Measurements from ENCODE around the gene IKZF1.

IKZF1 gene

DNA sequence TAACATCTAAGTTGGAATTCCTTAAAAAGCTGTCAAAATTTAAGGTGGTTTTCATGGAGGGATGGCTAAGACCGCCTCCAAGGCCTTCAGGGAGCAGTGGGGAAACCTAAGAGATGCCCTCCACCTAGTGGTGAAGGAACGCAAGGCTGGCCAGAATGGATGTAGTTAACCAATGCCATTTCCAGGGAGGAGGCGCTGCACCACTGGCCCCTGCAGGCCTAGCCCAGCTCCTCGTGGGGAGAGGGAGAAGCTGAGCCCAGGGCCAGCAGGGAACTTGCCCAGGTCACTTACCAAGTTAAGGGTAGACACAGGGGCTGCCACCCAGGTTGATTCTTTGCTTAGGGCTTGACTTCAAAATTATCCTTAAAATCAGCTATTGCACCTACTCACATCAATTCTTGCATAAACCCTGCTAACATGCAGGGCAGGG is 113.6 kb downstream of the IKZF1 start:
- DNase-seq: peak; percentile 45

DNA sequence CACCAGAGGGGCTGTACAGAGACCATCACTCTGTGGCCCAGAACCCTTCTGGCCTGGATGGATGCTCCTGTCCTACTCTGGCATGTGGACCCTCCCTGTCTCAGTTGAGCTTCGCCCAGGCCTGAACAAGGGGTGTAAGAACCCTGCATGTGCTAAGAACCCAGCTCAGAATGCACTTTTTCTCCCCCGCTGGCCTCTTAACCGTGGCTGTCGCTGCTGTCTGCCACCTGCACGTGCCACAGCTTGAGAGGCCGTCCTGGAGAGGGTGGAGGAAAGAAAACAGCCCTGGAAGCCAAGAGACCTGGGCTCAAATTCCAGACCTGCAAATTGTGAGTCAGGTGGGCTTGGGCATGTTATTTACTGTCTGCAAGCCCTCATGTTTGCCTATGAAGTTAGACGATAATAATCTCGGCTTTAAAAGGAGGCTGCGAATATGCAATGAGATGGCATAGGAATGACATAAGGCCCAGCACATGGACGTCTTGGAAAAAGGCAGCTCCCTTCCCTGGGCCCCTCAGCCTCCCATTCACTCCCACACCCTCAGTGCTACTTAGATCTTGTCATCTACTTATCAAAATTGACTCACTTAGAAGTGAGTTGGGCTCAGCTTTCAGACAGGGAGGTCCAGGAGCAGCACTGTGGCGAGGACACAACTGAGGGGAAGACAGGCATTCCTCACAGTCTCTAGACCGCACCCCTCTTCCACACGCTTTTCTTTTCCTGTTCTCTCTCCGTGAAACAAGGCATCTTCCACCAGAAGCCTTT is 114.2 kb downstream of the IKZF1 start:
- DNase-seq: no peak

DNA sequence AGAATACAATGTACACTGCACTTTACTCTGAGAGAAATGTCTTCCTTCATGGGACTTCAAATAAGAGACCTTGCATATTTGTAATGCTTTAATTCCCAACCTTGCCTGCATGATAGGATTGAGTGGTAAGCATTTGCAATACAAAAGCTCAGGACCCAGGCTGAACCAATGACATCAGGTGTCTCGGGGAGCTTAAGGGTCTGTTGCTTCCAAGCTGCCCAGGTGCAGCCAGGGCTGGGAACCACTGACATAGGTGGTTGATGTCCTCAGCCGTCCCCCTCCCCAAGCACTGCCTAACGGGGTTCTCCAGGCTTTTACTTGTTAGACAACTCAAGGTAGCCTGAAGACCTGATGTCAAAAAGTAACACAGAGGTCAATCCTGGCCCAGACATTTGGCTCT is 116.5 kb downstream of the IKZF1 start:
- DNase-seq: no peak

DNA sequence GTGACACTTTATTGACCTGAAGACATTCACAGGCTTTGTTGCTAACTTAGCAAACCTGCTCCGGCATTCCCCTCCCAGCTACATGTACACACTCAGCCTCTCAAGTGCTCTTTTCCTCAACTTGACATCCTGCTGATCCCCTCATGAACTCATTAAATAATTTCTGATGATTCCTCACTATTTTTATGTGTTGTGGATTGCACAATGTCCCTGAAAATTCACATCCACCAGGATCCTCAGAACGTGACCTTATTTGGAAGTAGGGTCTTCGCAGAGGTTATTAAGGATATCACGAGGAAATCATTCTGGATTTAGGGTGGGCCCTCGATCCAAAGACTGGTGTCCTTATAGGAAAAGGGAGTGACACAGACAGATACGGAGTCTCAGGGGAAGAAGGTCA is 118.3 kb downstream of the IKZF1 start:
- DNase-seq: no peak

DNA sequence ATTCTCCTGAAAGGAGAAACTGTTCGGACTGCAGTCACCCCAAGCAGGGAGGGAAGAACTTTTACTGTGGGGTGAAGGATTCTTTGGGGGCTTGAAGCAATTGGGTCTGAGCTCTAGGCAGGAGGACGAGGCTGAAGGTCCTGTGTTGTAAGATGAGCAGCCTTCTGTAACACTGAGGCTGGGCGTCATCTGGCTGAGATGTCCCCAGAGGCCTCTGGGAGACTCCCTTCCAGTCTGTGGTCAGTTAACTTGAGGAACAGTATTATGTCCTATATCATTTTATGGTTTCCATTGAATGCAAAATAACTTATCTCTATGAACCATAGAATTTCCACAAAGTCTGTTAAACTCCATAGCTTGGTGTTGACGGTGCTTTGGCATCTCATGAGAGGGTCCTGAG is 119.3 kb downstream of the IKZF1 start:
- DNase-seq: no peak

DNA sequence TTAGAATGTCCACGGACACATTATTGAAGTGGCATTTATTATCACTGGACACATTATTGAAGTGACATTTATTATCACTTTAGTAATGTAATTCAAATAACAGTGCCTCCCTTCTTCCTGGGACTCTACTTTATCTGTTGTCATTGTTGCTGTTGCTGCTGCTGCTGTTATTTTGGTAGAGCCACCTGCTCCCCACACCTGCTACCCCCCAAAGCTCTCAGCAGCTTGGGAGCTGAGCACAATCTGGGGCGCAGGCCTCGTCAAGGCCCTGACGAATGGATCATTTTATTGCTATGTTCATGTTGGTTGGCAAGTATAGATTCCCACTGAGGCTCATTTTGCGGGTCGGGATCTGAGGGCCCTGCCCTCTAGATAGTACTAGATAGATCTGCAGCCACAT is 120.8 kb downstream of the IKZF1 start:
- DNase-seq: no peak

DNA sequence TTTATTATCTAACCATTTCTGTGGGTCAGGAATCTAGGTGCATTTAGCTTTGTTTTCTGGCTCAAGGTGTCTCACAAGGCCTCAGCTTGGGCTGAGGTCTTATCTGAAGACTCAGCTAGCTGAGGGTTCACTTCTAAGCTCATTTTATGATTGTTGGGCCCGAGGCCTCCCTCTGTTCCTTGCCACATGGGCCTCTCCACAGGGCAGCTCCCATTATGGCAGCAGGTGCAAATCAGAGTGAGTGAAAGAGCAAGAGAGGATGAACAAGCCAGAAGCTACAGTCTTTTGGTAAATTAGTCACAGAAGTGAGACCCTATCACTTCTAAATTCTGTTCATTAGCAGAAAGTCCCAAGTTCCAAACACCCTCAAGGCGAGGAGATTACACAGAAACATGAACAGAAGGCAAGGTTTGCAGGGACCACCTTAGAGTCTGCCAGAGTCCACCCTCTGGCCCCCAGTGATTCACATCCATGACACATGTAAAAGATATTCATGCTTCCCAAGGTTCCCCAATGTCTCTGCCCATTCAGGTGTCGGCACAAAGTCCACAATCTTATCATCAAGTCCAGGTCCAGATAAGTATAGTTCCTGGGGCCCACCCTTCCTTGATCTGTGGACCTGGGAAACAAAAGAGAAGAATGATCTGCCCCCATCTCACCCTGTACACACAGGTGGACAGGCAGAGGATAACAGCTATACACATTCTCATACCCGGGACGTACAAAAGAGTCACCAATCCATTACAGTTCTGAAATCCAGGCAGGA is 121.9 kb downstream of the IKZF1 start:
- DNase-seq: no peak

DNA sequence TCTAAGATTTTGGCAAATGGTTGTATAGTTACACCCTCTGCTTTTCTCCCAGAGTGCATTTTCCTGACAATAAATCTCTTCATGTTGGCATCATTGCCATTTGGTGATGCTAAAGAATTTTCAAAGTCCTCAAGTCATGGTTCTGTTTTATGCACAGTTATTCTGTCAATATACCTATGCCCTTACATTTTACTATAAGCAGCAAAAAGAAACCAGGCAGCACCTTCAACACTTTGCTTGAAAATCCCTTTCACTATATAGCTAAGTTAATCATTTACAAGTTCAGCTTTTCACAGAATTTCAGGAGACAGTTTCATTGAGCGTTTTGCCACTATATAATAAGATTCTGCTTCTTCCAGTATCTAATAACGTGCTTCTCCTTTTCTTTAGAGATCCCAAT is 123.0 kb downstream of the IKZF1 start:
- DNase-seq: no peak

DNA sequence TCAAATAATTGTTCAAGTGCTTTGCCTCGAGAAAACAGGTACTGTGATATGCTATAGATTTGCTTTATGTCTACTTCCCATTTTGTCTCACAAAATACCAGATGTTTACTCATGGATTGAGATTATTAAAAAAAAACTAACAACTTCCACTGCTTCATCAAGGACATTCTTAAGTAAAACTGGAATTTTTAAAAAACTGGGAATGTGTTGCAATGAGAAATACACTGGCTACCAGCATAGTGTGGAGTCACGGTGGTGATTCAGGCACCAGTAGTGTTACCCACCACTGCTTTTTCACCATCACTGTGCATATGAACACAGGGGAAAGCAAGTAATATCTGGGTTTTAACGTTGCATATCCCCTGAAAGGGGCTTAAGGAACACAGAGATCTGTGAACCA is 124.4 kb downstream of the IKZF1 start:
- DNase-seq: no peak

DNA sequence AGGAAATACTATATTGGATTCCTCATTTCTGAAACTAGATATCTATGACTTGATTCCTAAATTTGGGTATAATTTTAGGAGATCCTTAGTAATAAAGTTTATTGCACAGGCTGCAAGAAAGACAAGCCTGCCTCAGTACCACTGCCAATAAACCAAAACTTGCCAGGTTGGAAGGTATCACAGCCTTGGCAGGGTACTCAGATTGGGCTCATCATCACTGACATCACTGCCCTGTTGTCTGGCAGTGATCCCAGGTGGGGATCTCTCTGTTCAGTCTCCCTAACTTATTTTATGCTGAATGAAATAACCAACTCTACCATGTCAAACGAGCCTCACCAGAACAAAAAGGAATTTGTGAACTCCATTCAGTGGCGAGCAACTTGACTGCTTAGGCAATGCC is 126.8 kb downstream of the IKZF1 start:
- DNase-seq: no peak

DNA sequence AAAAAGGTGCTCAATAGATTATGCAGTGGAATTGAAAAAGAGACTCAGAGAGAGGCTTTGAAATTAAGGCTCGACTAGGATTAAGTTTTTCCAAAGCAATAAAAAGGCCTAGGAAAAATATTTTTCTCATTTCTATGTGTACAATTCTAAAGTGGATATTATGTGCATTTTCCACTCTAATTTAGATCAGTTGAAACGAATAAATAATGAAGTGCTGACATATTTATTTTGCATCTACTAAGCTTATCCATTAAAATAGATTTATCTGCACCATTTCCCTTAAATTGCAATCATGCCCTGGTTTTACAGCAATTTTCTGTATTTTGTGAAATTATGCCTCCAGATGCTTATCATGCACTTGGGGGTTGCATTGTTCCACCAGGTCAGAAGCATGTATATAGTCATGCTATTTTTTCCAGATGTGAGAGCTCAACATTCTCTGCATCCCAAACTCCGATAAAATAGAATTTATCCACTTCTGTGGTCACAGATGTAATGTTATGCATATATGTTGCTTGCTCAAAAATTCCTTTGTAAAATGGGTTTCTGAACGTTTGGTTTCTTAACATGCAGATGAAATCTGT is 127.3 kb downstream of the IKZF1 start:
- no peak for DNase-seq

DNA sequence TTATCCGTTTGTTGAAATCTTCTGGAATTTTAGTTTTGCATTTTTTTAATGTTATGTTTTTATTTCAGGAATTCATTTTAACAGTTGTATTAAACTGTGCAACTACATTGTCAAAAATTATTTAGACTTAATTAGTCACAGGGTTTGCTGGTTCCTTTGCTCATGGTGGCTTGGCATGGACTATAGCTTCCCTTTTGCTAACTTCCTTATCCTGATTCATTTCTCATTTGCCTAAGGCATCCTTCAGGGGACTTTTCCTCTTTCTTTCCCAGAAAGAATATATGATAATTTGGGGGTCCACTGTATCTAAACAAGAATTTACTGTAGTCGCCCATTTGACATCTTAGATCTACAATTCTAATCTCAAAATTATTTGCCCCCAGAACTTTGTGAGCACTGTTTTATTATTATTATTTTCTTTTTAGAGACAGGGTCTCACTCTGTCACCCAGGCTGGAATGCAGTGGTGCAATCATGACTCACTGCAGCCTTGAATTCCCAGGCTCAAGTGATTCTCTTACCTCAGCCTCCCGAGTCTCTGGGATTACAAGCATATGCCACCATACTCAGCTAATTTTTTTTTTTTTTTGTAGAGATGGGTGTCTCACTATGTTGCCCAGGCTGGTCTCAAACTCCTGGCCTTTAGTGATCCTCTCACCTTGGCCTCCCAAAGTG is 131.8 kb downstream of the IKZF1 start:
- no peak for DNase-seq

DNA sequence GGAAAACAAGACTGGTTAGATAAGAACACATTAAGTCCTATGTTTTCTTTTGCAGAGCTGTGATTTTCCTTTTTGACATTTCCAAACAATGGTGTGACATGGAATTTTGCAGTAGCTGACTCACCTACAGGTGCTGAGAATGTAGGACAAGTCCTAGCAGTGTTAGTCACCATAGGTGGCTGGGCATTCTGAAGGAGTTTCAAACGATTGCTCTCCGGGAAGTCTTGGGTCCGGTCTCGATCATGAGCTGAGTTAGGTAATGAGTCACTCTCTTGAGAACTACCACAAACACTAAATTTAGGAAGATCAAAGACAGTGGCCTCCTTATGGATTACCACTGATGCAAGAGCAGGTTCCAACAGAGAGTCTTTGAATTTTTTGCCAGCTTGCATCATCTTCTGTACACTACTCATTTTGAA is 142.0 kb downstream of the IKZF1 start:
- DNase-seq: no peak

DNA sequence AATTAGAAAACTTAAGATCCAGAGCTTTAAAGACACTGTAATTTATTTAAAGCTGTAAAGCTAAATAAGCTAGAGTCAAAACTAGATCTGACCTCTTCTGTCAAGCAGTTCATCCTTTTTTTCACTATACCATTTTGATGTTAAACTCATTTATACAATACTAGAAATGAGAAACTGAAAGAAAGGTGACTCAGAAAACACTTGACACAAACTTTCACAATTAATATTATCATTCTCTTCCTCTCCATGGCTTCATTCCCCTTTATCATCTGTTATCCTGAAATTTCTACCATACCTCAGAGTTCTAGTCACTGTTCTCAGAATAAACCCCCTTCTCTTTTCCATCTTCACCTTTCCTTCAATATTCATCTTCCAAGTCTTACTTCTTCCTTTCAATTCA is 144.3 kb downstream of the IKZF1 start:
- DNase-seq: no peak

DNA sequence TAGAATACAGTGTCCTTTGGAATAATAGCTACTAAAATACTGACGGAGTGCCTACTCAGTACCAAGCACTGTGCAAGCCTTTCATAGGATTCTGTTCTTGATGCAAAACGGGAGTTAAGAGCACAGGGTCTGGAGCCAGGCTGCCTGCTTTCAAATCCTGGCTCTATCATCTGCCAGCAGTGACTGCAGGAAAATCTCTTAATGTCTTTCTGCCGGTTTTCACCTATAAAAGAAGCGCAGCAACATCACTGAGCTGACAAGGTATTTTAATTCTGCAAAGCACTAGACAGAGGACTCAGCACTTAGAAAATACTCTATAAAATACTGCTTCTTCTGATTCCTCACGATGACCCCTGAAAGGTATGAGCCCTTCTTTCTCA is 145.0 kb downstream of the IKZF1 start:
- DNase-seq: no peak

DNA sequence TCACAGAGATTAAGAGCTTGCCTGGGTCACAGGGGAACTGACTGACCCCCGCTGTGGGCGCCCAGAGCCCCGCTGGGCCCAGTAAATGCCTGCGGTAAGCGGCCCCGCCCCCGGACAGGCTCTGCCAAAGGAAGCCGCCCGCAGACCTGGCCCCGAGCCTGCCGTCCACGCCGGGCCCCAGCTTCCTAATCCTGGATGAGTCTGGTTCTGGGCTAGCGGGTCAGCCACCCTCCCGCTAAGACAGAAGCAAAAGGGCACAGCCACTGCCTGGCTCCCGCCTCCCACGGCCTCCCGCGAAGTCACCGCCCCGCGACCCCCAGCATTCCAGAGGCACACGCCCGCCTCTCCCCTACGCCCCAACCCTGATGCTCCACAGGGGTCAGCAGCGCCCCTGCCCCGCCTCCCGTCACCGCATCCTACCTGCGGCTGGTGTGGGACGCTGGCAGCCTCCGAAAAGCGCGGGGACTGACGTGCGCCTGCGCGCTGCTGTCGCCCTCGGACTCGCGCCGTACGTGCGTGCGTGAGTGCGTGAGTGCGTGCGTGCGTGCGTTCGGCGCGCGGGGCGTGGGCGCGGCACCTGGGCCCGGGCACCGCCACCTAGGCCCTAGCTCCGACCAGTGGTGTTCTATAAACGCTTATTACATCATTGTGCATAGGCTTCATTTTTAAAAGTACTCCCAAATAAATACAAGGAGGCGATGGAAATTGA is 145.5 kb downstream of the IKZF1 start, which contains the start of gene FIGNL1:
TSS of gene FIGNL1 (minus strand) at position 470 of the 709 bp plus-strand sequence. CDS start 3,063 bp downstream, outside the sequence.
- peak; percentile 60 for DNase-seq

DNA sequence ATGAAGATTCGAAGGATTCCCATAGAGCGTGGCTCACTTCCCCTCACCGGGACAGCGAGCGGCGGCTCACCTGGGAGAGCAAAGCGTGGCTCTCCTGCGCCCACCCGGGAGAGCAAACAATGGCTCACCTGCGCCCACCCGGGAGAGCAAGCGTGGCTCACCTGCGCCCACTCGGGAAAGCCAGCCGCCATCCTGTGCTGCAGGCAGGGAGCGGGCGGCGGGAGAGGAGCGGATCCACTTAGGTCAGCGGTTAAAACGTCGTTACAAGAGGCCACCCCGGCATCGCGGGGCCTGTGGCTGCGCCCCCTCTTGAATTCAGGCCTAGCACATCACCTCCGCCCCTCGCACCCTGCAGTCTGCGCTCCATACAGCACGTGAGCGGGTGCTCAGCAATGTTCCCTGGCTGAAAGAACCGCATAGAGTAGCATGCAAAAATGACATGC is 146.1 kb downstream of the IKZF1 start:
- peak; percentile 4 for DNase-seq
